Measurements from ENCODE around the gene TMEM222.

TMEM222 gene

GRCh38 chr1:27314169-27314568 is 7.8 kb upstream of the TMEM222 start:
- TF ChIP-seq EZH2phosphoT487 (IDR thresholded peaks at IDR 0.05; ENCODE audit: borderline replicate concordance, low read length): no peak
- no peak for TF ChIP-seq CTCF (IDR thresholded peaks at IDR 0.05; ENCODE audit: low read depth, low read length, poor library complexity, severe bottlenecking)
- H3K4me1 ChIP-seq (ENCODE audit: control insufficient read depth, low read length): peaks cover 6% of the 10 kb centered on the region; the same call in 1 of the 2 replicates
- H3K4me2 ChIP-seq (ENCODE audit: low read length): no peak overlapping the region
- no peaks in the 10 kb centered on the region for H3K27me3 ChIP-seq (ENCODE audit: control insufficient read depth, low read length)
- H3K27ac ChIP-seq (ENCODE audit: low read depth, low read length): no peak overlapping the region
- no peaks in the 10 kb centered on the region for H4K20me1 ChIP-seq (ENCODE audit: control insufficient read depth, insufficient read depth, low read depth, low read length)
- H3K79me2 ChIP-seq (ENCODE audit: control insufficient read depth, low read length): no peaks in the 10 kb centered on the region
- no peaks in the 10 kb centered on the region for H3K36me3 ChIP-seq (ENCODE audit: control insufficient read depth, low read length)
- H3K9me2 ChIP-seq (replicated peaks; ENCODE audit: control insufficient read depth, low read length): no peaks in the 10 kb centered on the region
- H3K4me3 ChIP-seq (ENCODE audit: low read length): no peak overlapping the region
- H3F3A ChIP-seq (ENCODE audit: control insufficient read depth, insufficient read depth): 0 out of 2 replicates have a peak, but pooled peaks cover 4% of the 10 kb centered on the region
- H3K9me3 ChIP-seq (ENCODE audit: control insufficient read depth, insufficient read depth, low read length): no peaks in the 10 kb centered on the region

GRCh38 chr1:27314737-27315136 is 7.2 kb upstream of the TMEM222 start:
- Histone ChIP-seq H3K36me3 (ENCODE audit: control insufficient read depth, low read length) (no peaks in the 10 kb centered on the region), H3K4me2 (ENCODE audit: low read length) (no peak overlapping the region), H3K9me2 (replicated peaks; ENCODE audit: control insufficient read depth, low read length) (no peaks in the 10 kb centered on the region), H3K4me1 (ENCODE audit: control insufficient read depth, low read length) (peaks cover 6% of the 10 kb centered on the region; the same call in 1 of the 2 replicates), H3K27ac (ENCODE audit: low read depth, low read length) (no peak overlapping the region), H3F3A (ENCODE audit: control insufficient read depth, insufficient read depth) (0 out of 2 replicates have a peak, but pooled peaks cover 4% of the 10 kb centered on the region), H3K27me3 (ENCODE audit: control insufficient read depth, low read length) (no peaks in the 10 kb centered on the region), H3K4me3 (ENCODE audit: low read length) (no peak overlapping the region), H3K79me2 (ENCODE audit: control insufficient read depth, low read length) (no peaks in the 10 kb centered on the region), H3K9me3 (ENCODE audit: control insufficient read depth, insufficient read depth, low read length) (no peaks in the 10 kb centered on the region), H4K20me1 (ENCODE audit: control insufficient read depth, insufficient read depth, low read depth, low read length) (no peaks in the 10 kb centered on the region)
- TF ChIP-seq EZH2phosphoT487 (IDR thresholded peaks at IDR 0.05; ENCODE audit: borderline replicate concordance, low read length): no peak
- no peak for TF ChIP-seq CTCF (IDR thresholded peaks at IDR 0.05; ENCODE audit: low read depth, low read length, poor library complexity, severe bottlenecking)

- Histone ChIP-seq H3K4me2 (ENCODE audit: low read length) (no peak overlapping the region), H3K9me2 (replicated peaks; ENCODE audit: control insufficient read depth, low read length) (no peaks in the 10 kb centered on the region), H3K4me1 (ENCODE audit: control insufficient read depth, low read length) (peaks cover 14% of the 10 kb centered on the region), H3K4me3 (ENCODE audit: low read length) (no peak overlapping the region), H3K79me2 (ENCODE audit: control insufficient read depth, low read length) (no peaks in the 10 kb centered on the region), H3K36me3 (ENCODE audit: control insufficient read depth, low read length) (no peaks in the 10 kb centered on the region), H3K27ac (ENCODE audit: low read depth, low read length) (no peak overlapping the region), H3K27me3 (ENCODE audit: control insufficient read depth, low read length) (no peaks in the 10 kb centered on the region), H3F3A (ENCODE audit: control insufficient read depth, insufficient read depth) (0 out of 2 replicates have a peak, but pooled peaks cover 2% of the 10 kb centered on the region), H3K9me3 (ENCODE audit: control insufficient read depth, insufficient read depth, low read length) (no peaks in the 10 kb centered on the region), H4K20me1 (ENCODE audit: control insufficient read depth, insufficient read depth, low read depth, low read length) (no peaks in the 10 kb centered on the region)
- no peak for TF ChIP-seq EZH2phosphoT487 (IDR thresholded peaks at IDR 0.05; ENCODE audit: borderline replicate concordance, low read length)
- TF ChIP-seq CTCF (IDR thresholded peaks at IDR 0.05; ENCODE audit: low read depth, low read length, poor library complexity, severe bottlenecking): no peak
These were observed 5.1 kb upstream of the TMEM222 start for GRCh38 chr1:27316860-27317259.

Data from DOHH2 (cell line).